UCSD-AML1 (cell line): ENCODE data around the gene SLC25A21.

Experiments
- DNase-seq: peaks from one replicate; lab custom pipeline; 2025; ENCODE audit not compliant: unreplicated experiment; lab: John Stamatoyannopoulos, UW

SLC25A21 gene

GRCh38 chr14:37144729-37145363 lies 27.6 kb downstream of the SLC25A21 start:
- no peak for DNase-seq

- no peak for DNase-seq
These were observed 28.9 kb downstream of the SLC25A21 start for GRCh38 chr14:37143475-37143874.

- DNase-seq, result no peak
These were observed 29.5 kb downstream of the SLC25A21 start for GRCh38 chr14:37142835-37143401.

- no peak for DNase-seq
These were observed 32.2 kb downstream of the SLC25A21 start for GRCh38 chr14:37140176-37140575.

- DNase-seq, result no peak
These were observed 32.7 kb downstream of the SLC25A21 start for GRCh38 chr14:37139710-37140109.

- no peak for DNase-seq
These were observed 33.5 kb downstream of the SLC25A21 start for GRCh38 chr14:37138898-37139297.

GRCh38 chr14:37133284-37133913 lies 39.0 kb downstream of the SLC25A21 start:
- DNase-seq, result no peak

GRCh38 chr14:37131205-37131604 lies 41.2 kb downstream of the SLC25A21 start:
- no peak for DNase-seq

GRCh38 chr14:37129047-37129446 lies 43.4 kb downstream of the SLC25A21 start:
- no peak for DNase-seq

- DNase-seq, result no peak
These were observed 47.8 kb downstream of the SLC25A21 start for GRCh38 chr14:37124614-37125013.

GRCh38 chr14:37122919-37123639 lies 49.3 kb downstream of the SLC25A21 start:
- no peak for DNase-seq

GRCh38 chr14:37122288-37122687 lies 50.1 kb downstream of the SLC25A21 start:
- DNase-seq, result no peak

- no peak for DNase-seq
These were observed 53.6 kb downstream of the SLC25A21 start for GRCh38 chr14:37118673-37119366.

GRCh38 chr14:37116933-37117849 lies 55.2 kb downstream of the SLC25A21 start:
- no peak for DNase-seq

- no peak for DNase-seq
These were observed 57.0 kb downstream of the SLC25A21 start for GRCh38 chr14:37115406-37115805.

GRCh38 chr14:37114559-37114958 lies 57.8 kb downstream of the SLC25A21 start:
- DNase-seq, result no peak

GRCh38 chr14:37114002-37114401 lies 58.4 kb downstream of the SLC25A21 start:
- no peak for DNase-seq

- DNase-seq, result no peak
These were observed 74.3 kb downstream of the SLC25A21 start for GRCh38 chr14:37098132-37098531.

- no peak for DNase-seq
These were observed 77.9 kb downstream of the SLC25A21 start for GRCh38 chr14:37094502-37094901.

- no peak for DNase-seq
These were observed 79.0 kb downstream of the SLC25A21 start for GRCh38 chr14:37093364-37093763.
